Transverse colon (tissue), 4 donors: ENCODE data around the gene ETV6. TPM values are rescaled to one million over a fixed set of nuclear protein-coding genes. Genes with fewer than 3 reads are reported as not detected.
A peak's percentile ranks its signal among the peaks of the same experiment; 100 is the strongest.

ENCODE experiments used
- DNase-seq: peaks from one replicate; pipeline ENCODE4 v3.0.0-alpha.2; 2019
- H3K27ac ChIP-seq, 4 donors: fragments of 200-600 bp; sonication (generic); 2 replicates each; pipeline ENCODE4 v1.5.1; 2016 to 2018; ENCODE audit warnings: inconsistent platforms in 4 of 4
- H3K27me3 ChIP-seq: fragments of 200-600 bp; sonication (generic); 2 replicates; pipeline ENCODE4 v1.5.1; 2017; ENCODE audit warnings: inconsistent platforms
- H3K36me3 ChIP-seq, 4 donors: fragments of 200-600 bp; sonication (generic); 2 replicates each; pipeline ENCODE4 v1.5.1; 2017 to 2019; ENCODE audit warnings: inconsistent platforms in 4 of 4
- H3K4me1 ChIP-seq, 4 donors: fragments of 200-600 bp; sonication (generic); 2 replicates each; pipeline ENCODE4 v1.5.1; 2017 to 2020; ENCODE audit warnings: inconsistent platforms in 4 of 4
- H3K4me3 ChIP-seq, 4 donors: fragments of 200-600 bp; sonication (generic); 1 replicate in 1 of 4; 2 replicates in 3 of 4; pipeline versions ENCODE4 v1.5.1 to v1.6.1; 2017 to 2019; ENCODE audit warnings: inconsistent platforms in 4 of 4
- H3K9me3 ChIP-seq, 2 donors: fragments of 200-600 bp; sonication (generic); 2 replicates each; pipeline ENCODE4 v1.5.1; 2017 to 2019; ENCODE audit warnings: inconsistent platforms in 2 of 2
- CTCF ChIP-seq, 5 experiments: fragments of 200-600 bp in 3 of 5; fragments of 450-650 bp in 2 of 5; sonication (generic) in 3 of 5; IDR thresholded peaks; 1 replicate in 2 of 5; 2 replicates in 3 of 5; pipeline ENCODE4 v1.5.1; 2016 to 2017; ENCODE audit warnings: antibody characterized with exemption in 5 of 5, inconsistent platforms in 3 of 5, mild to moderate bottlenecking in 2 of 5, moderate library complexity in 1 of 5
- EP300 ChIP-seq: sonication (generic); formaldehyde crosslinking; IDR thresholded peaks from one replicate; pipeline ENCODE4 v1.6.1; 2017; ENCODE audit warnings: antibody characterized with exemption, low read depth
- POLR2A ChIP-seq: fragments of 450-650 bp; IDR thresholded peaks from one replicate; pipeline ENCODE4 v1.6.1; 2016; ENCODE audit warnings: antibody characterized with exemption, mild to moderate bottlenecking, moderate library complexity
- POLR2AphosphoS5 ChIP-seq, 3 donors: sonication (generic); formaldehyde crosslinking; IDR thresholded peaks; one replicate each; pipeline ENCODE4 v1.6.1; 2016; ENCODE audit warnings: antibody characterized with exemption in 3 of 3
- WGBS, 2 donors: methylation state at CpG; one replicate each; pipeline ENCODE4 v1.1.5; 2018; ENCODE audit warnings: low coverage in 1 of 2; 5-methylcytosine and 5-hydroxymethylcytosine counted together
- in situ Hi-C, 4 donors: fragments of 200-750 bp; cut with MboI; loops; one replicate each; pipeline versions ENCODE4 v1.15.0 to v1.15.1; 2017; ENCODE audit warnings: low sequenced_read_pairs in 3 of 4, low pct_ligation_motif_present in 1 of 4, low pct_unique_long_range_greater_than_20kb in 1 of 4
- intact Hi-C: fragments of 100-400 bp; cut with DNase I; formaldehyde crosslinking; loops from one replicate; pipeline ENCODE4 v1.15.1; 2023; ENCODE audit warnings: low total_unique reads
- total RNA-seq, 4 donors: library from RNA; depleted of rRNA; stranded (reverse); fragments of >200 nt; gene quantifications; one replicate each; pipeline ENCODE4 v1.1.0, GENCODE V29; 2016

The ETV6 gene
- total RNA-seq, 4 donors from 2014 or later: 19.9 to 47.9 (median 41.0) TPM

GRCh38 chr12:11827091-11828061, 177.9 kb downstream of the ETV6 start:
- no peaks in the 10 kb centered on the region for H3K36me3 ChIP-seq
- no peaks in the 10 kb centered on the region for H3K27me3 ChIP-seq
- no peak overlapping the region for H3K4me3 ChIP-seq
- in situ Hi-C loops: no loop called here
- peak overlapping the region; percentile 36 to 53 (median 46) for H3K27ac ChIP-seq
- WGBS, 2 donors: 62 to 74% methylated on average over 12 to 17 of the region's 17 CpGs
- intact Hi-C loops: no loop called here
- peaks cover 8 to 51% (median 22%) of the 10 kb centered on the region in 4 donors for H3K4me1 ChIP-seq
- no peak for DNase-seq
- TF ChIP-seq CTCF (IDR thresholded peaks at IDR 0.05): no peak
- TF ChIP-seq POLR2AphosphoS5 (IDR thresholded peaks at IDR 0.05): no peak
- no peak for TF ChIP-seq EP300
- no peak for TF ChIP-seq POLR2A
- no peaks in the 10 kb centered on the region for H3K9me3 ChIP-seq

GRCh38 chr12:11829764-11830194, 180.3 kb downstream of the ETV6 start:
- peaks cover 10 to 57% (median 35%) of the 10 kb centered on the region in 4 donors for H3K4me1 ChIP-seq

DNA sequence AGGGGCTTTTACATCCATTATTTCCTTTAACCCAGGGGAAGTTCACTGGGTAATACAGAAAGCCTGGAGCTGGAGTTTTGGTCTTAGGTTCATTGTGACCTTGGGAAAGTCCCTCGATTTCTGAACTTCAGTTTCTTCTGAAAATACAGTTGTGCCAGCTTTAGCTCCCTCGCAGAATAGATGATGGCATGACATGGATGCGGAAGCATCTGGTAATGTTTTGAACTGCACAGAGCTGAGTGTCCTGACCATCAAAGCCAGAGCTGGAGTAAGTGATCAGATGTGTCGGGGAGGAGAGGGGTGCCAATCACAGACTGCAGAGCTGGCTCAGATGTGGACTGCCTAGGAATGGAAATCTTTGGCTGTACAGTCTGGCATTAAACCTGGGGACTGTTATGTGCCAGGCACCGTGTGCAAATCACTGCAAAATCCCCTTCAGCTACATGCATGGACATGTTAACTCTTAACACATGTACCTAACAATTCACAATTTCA, 180.9 kb downstream of the ETV6 start:
- intact Hi-C loops (no loop called here), in situ Hi-C loops (no loop called here)
- Histone ChIP-seq H3K4me1 (peaks cover 12 to 63% (median 35%) of the 10 kb centered on the region in 4 donors), H3K4me3 (no peak overlapping the region), H3K9me3 (no peaks in the 10 kb centered on the region), H3K36me3 (no peaks in the 10 kb centered on the region), H3K27ac (peak overlapping the region; percentile 22 to 48 (median 36)), H3K27me3 (no peaks in the 10 kb centered on the region)
- DNase-seq: no peak
- WGBS, 2 donors: 75 to 80% methylated on average over 1 to 5 of the region's 5 CpGs
- TF ChIP-seq CTCF (IDR thresholded peaks at IDR 0.05) (no peak), POLR2AphosphoS5 (IDR thresholded peaks at IDR 0.05) (no peak), EP300 (no peak), POLR2A (no peak)

More at GRCh38 chr12:11829764-11830194, 180.3 kb downstream of the ETV6 start:
- DNase-seq: no peak
- H3K27ac ChIP-seq: peak overlapping the region; percentile 33 to 48 (median 43)
- H3K4me3 ChIP-seq: no peak overlapping the region
- 66% methylated on average over 4 of the region's 4 CpGs; no CpG with 5 or more reads in 1 of the 2 donors for WGBS, 2 donors
- H3K36me3 ChIP-seq: no peaks in the 10 kb centered on the region
- in situ Hi-C loops: no loop called here
- intact Hi-C loops: no loop called here
- H3K27me3 ChIP-seq: no peaks in the 10 kb centered on the region
- H3K9me3 ChIP-seq: no peaks in the 10 kb centered on the region
- TF ChIP-seq EP300 (no peak), POLR2AphosphoS5 (IDR thresholded peaks at IDR 0.05) (no peak), POLR2A (no peak), CTCF (IDR thresholded peaks at IDR 0.05) (no peak)

DNA sequence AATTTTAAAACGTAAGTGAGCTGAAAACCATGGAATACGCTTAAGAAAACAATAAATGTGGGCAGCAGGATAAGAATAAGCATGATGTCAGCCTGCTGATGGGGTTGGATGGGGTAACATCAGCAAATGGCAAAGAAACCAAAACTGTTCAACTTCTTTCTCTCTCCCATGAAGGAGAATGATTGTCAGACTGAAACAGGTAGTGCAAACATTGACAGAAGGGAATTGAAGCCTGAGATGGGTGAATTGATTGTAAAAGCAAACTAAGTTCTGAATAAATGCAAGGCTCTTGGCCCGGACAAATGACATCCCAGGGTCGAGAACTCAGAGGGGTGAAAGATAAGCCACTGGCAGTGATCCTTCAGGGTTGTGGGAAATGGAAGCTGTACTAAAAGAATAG, 182.6 kb downstream of the ETV6 start:
- Histone ChIP-seq H3K27me3 (no peaks in the 10 kb centered on the region), H3K36me3 (no peaks in the 10 kb centered on the region), H3K27ac (peak overlapping the region in 1 of 4 donors; percentile 16), H3K4me3 (no peak overlapping the region), H3K9me3 (no peaks in the 10 kb centered on the region), H3K4me1 (peaks cover 18 to 78% (median 43%) of the 10 kb centered on the region in 4 donors)
- no peak for DNase-seq
- 57 to 72% methylated on average over 3 to 4 of the region's 4 CpGs for WGBS, 2 donors
- intact Hi-C loops (no loop called here), in situ Hi-C loops (no loop called here)
- TF ChIP-seq EP300 (no peak), CTCF (IDR thresholded peaks at IDR 0.05) (no peak), POLR2AphosphoS5 (IDR thresholded peaks at IDR 0.05) (no peak), POLR2A (no peak)
